SU-DHL-6 (cell line): Measurements from ENCODE around the gene TPI1.

Experiments
- EZH2phosphoT487 ChIP-seq: fragments of 200-600 bp; sonication (generic), shearing (Covaris generic); conservative IDR thresholded peaks from 2 replicates; pipeline ENCODE4 v1.6.1; 2018; ENCODE audit warnings: mild to moderate bottlenecking, antibody characterized with exemption, low read length, moderate library complexity, mixed read lengths
- TF ChIP-seq, protein P1 (sequence below): fragments of 200-600 bp; sonication (generic); IDR thresholded peaks from one replicate; pipeline ENCODE4 v1.5.1; 2017; ENCODE audit warnings: antibody characterized with exemption, mild to moderate bottlenecking, low read length, moderate library complexity; ENCODE audit not compliant: insufficient read depth, poor library complexity, severe bottlenecking

DNA sequence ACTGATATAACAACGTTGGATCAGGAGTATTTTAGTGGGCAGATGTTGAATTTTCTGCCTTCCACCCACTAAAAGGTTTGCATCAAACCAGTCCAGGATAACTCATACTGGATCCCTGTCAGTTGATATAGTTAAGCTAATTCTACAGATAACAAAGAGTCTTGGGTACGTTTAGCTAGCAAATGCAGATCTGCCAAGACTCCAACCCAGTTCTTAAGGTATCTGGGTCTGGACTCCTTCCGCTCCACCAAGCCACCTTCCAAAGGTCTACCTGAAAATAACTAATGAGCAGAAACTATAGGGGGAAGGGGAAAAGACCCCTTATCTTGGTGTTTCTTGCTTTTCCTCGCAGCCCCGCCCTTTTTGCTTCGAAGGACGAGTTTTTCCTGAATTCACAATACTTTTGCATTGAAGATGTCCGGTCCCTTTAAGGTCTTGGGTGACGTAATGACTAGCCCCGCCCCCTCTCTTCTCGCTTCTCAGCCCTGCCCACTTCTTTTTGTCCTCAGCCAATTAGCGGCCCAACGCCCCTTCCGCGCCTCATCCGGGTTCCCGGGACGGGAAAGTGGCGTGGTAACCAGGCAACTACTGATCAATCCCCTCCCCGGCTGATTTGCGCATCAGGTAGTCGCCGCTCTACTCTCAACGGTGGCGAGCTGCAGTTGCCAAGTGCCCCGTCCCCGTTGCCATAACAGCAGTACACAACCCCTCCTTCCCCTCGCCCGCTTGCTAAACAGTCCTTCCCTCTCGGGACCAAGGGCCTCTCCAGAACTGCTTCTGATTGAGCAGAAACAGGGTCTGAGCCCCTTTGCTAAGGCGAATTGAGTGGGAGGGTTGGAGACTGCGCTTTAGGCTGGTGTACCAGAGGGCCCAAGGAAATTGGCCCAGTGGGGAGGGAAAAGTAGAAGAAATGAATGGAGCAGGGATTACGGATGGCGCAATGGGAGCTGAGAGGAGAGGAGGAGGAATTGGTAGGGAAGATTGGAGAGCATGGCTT is 37.2 kb downstream of the TPI1 start, which contains the start of gene LRRC23:
- TF ChIP-seq, protein P1, sequence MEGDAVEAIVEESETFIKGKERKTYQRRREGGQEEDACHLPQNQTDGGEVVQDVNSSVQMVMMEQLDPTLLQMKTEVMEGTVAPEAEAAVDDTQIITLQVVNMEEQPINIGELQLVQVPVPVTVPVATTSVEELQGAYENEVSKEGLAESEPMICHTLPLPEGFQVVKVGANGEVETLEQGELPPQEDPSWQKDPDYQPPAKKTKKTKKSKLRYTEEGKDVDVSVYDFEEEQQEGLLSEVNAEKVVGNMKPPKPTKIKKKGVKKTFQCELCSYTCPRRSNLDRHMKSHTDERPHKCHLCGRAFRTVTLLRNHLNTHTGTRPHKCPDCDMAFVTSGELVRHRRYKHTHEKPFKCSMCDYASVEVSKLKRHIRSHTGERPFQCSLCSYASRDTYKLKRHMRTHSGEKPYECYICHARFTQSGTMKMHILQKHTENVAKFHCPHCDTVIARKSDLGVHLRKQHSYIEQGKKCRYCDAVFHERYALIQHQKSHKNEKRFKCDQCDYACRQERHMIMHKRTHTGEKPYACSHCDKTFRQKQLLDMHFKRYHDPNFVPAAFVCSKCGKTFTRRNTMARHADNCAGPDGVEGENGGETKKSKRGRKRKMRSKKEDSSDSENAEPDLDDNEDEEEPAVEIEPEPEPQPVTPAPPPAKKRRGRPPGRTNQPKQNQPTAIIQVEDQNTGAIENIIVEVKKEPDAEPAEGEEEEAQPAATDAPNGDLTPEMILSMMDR, result no peak
- no peak for TF ChIP-seq EZH2phosphoT487
